Esophagus squamous epithelium (tissue), 5 donors: ENCODE results near the gene FAM3C. TPM values are rescaled to one million over a fixed set of nuclear protein-coding genes. Genes with fewer than 3 reads are reported as not detected.

Source experiments
- DNase-seq: peaks from one replicate; lab custom pipeline; 2025; lab: John Stamatoyannopoulos, UW
- H3K27ac ChIP-seq, 4 donors: fragments of 200-600 bp; sonication (generic); one replicate each; pipeline ENCODE4 v1.5.1; 2016 to 2019; ENCODE audit warnings: mild to moderate bottlenecking in 1 of 4
- H3K27me3 ChIP-seq, 4 donors: fragments of 200-600 bp; sonication (generic); 1 replicate in 3 of 4; 2 replicates in 1 of 4; pipeline versions ENCODE4 v1.5.1 to v1.6.0; 2017 to 2021; ENCODE audit warnings: antibody characterized with exemption in 1 of 4
- H3K36me3 ChIP-seq, 3 donors: fragments of 200-600 bp; sonication (generic); one replicate each; pipeline ENCODE4 v1.5.1; 2016 to 2019
- H3K4me1 ChIP-seq, 3 donors: fragments of 200-600 bp; sonication (generic); one replicate each; pipeline ENCODE4 v1.5.1; 2017 to 2019
- H3K4me3 ChIP-seq, 4 donors: fragments of 200-600 bp; sonication (generic); 1 replicate in 3 of 4; 2 replicates in 1 of 4; pipeline ENCODE4 v1.5.1; 2016 to 2019; ENCODE audit warnings: mild to moderate bottlenecking in 2 of 4, moderate library complexity in 1 of 4
- H3K9me3 ChIP-seq, 3 donors: fragments of 200-600 bp; sonication (generic); one replicate each; pipeline ENCODE4 v1.5.1; 2016 to 2019
- CTCF ChIP-seq, 6 experiments: fragments of 450-650 bp in 4 of 6; fragments of 200-600 bp in 2 of 6; sonication (generic) in 2 of 6; IDR thresholded peaks; one replicate each; pipeline ENCODE4 v1.5.1; 2016 to 2019; ENCODE audit warnings: antibody characterized with exemption in 6 of 6, mild to moderate bottlenecking in 4 of 6, moderate library complexity in 4 of 6
- POLR2A ChIP-seq, 4 donors: fragments of 450-650 bp; IDR thresholded peaks; one replicate each; pipeline ENCODE4 v1.6.1; 2017; ENCODE audit warnings: antibody characterized with exemption in 4 of 4, mild to moderate bottlenecking in 4 of 4, moderate library complexity in 3 of 4
- WGBS, 2 donors: methylation state at CpG; one replicate each; pipeline ENCODE4 v1.1.5; 2018; 5-methylcytosine and 5-hydroxymethylcytosine counted together
- intact Hi-C: fragments of 100-400 bp; cut with DNase I; formaldehyde crosslinking; loops from one replicate; pipeline ENCODE4 v1.15.0; 2022
- total RNA-seq, 4 donors: library from RNA; depleted of rRNA; stranded (reverse); fragments of >200 nt; gene quantifications; one replicate each; pipeline ENCODE4 v1.1.0, GENCODE V29; 2016
- donor health status: DM: yes; HTN: yes; CAD: no.

Gene FAM3C
- total RNA-seq, 4 donors from 2014 or later: 21.8 to 48.1 (median 45.8) TPM

GRCh38 chr7:121355574-121355973 is 40.5 kb downstream of the FAM3C start:
- H3K27ac ChIP-seq: no peak overlapping the region
- TF ChIP-seq CTCF (IDR thresholded peaks at IDR 0.05) (no peak), POLR2A (IDR thresholded peaks at IDR 0.05) (no peak)
- intact Hi-C loops: no loop called here
- DNase-seq: no peak
- H3K4me3 ChIP-seq: no peak overlapping the region
- no peaks in the 10 kb centered on the region for H3K27me3 ChIP-seq
- H3K9me3 ChIP-seq: no peaks in the 10 kb centered on the region
- peaks cover 0 to 95% (median 3%) of the 10 kb centered on the region in 3 donors for H3K36me3 ChIP-seq
- H3K4me1 ChIP-seq: no peaks in the 10 kb centered on the region
- 74 to 82% methylated on average over 2 of the region's 2 CpGs for WGBS, 2 donors

- 60 to 73% methylated on average over 3 of the region's 3 CpGs for WGBS, 2 donors
- Histone ChIP-seq H3K27ac (no peak overlapping the region), H3K36me3 (peaks cover 0 to 71% (median 3%) of the 10 kb centered on the region in 3 donors), H3K9me3 (no peaks in the 10 kb centered on the region), H3K4me3 (no peak overlapping the region), H3K4me1 (no peaks in the 10 kb centered on the region), H3K27me3 (no peaks in the 10 kb centered on the region)
- TF ChIP-seq POLR2A (IDR thresholded peaks at IDR 0.05) (no peak), CTCF (IDR thresholded peaks at IDR 0.05) (no peak)
- intact Hi-C loops: no loop called here
- DNase-seq: no peak
Observed at GRCh38 chr7:121352323-121352722, 43.8 kb downstream of the FAM3C start.

GRCh38 chr7:121351682-121352081 is 44.4 kb downstream of the FAM3C start:
- Histone ChIP-seq H3K27ac (no peak overlapping the region), H3K4me1 (no peaks in the 10 kb centered on the region), H3K27me3 (no peaks in the 10 kb centered on the region), H3K9me3 (no peaks in the 10 kb centered on the region), H3K4me3 (no peak overlapping the region), H3K36me3 (peaks cover 0 to 71% (median 0%) of the 10 kb centered on the region in 3 donors)
- TF ChIP-seq CTCF (IDR thresholded peaks at IDR 0.05) (peak in 1 of 6 experiments; percentile 29), POLR2A (IDR thresholded peaks at IDR 0.05) (no peak)
- intact Hi-C loops: no loop called here
- no peak for DNase-seq

GRCh38 chr7:121344497-121344896 is 51.6 kb downstream of the FAM3C start:
- DNase-seq: no peak
- H3K36me3 ChIP-seq: peaks cover 0 to 16% (median 0%) of the 10 kb centered on the region in 3 donors
- H3K4me1 ChIP-seq: no peaks in the 10 kb centered on the region
- H3K4me3 ChIP-seq: no peak overlapping the region
- H3K27ac ChIP-seq: no peak overlapping the region
- H3K27me3 ChIP-seq: no peaks in the 10 kb centered on the region
- H3K9me3 ChIP-seq: no peaks in the 10 kb centered on the region
- no peak for TF ChIP-seq CTCF (IDR thresholded peaks at IDR 0.05)
- no peak for TF ChIP-seq POLR2A (IDR thresholded peaks at IDR 0.05)
- intact Hi-C loops: no loop called here
- 95 to 100% methylated on average over 1 of the region's 1 CpG for WGBS, 2 donors

- peaks cover 0 to 16% (median 0%) of the 10 kb centered on the region in 3 donors for H3K36me3 ChIP-seq
- no peaks in the 10 kb centered on the region for H3K4me1 ChIP-seq
- no peak for DNase-seq
- H3K9me3 ChIP-seq: no peaks in the 10 kb centered on the region
- H3K4me3 ChIP-seq: no peak overlapping the region
- WGBS, 2 donors: 85 to 86% methylated on average over 2 of the region's 2 CpGs
- no peak overlapping the region for H3K27ac ChIP-seq
- H3K27me3 ChIP-seq: no peaks in the 10 kb centered on the region
- TF ChIP-seq POLR2A (IDR thresholded peaks at IDR 0.05): no peak
- TF ChIP-seq CTCF (IDR thresholded peaks at IDR 0.05): no peak
- intact Hi-C loops: no loop called here
Observed at GRCh38 chr7:121344093-121344492, 52.0 kb downstream of the FAM3C start.
